Mammary epithelial cell (primary cell): ENCODE data around the gene TRIM13.

Experiments
- CTCF ChIP-seq, 2 donors: IDR thresholded peaks in 1 of 2; conservative IDR thresholded peaks in 1 of 2; 2 replicates each; pipeline ENCODE4 v1.5.1; 2011 to 2012; ENCODE audit warnings: inconsistent platforms in 2 of 2, low read length in 2 of 2, mild to moderate bottlenecking in 2 of 2, control low read depth in 1 of 2, low read depth in 1 of 2; ENCODE audit not compliant: insufficient read depth in 1 of 2; ENCODE audit errors: extremely low read depth in 1 of 2
- EZH2 ChIP-seq: IDR thresholded peaks from 2 replicates; pipeline ENCODE4 v1.6.1; 2012; ENCODE audit warnings: low read length, inconsistent platforms, borderline replicate concordance

GRCh38 chr13:49995625-49996101 is 1.2 kb upstream of the TRIM13 start:
- TF ChIP-seq CTCF (conservative IDR thresholded peaks at IDR 0.05 in 1 of 2, IDR thresholded peaks at IDR 0.05 in 1 of 2; ENCODE audit: extremely low read depth in 1 of 2, insufficient read depth in 1 of 2, low read depth in 1 of 2, low read length in 2 of 2) (no peak), EZH2 (no peak)
